GM23338 (cell line): ENCODE measurements around the gene MFAP3L. TPM values are rescaled to one million over a fixed set of nuclear protein-coding genes. Genes with fewer than 3 reads are reported as not detected.

Experiments used
- ATAC-seq: fragments of 200-7000 bp; cut with Tn5 transposase; 3 replicates; pipeline ENCODE4 v1.9.1; 2020
- DNase-seq: peaks from one replicate; pipeline ENCODE4 v3.0.0-alpha.2; 2015; ENCODE audit warnings: low spot score
- H2AFZ ChIP-seq: fragments of 200-600 bp; sonication (generic); 2 replicates; pipeline ENCODE4 v1.8.0; 2016; ENCODE audit warnings: antibody characterized with exemption, mild to moderate bottlenecking, moderate library complexity
- H3F3A ChIP-seq: fragments of 200-600 bp; sonication (generic); replicated peaks from 2 replicates; pipeline ENCODE4 v1.8.0; 2017; ENCODE audit warnings: antibody characterized with exemption, mixed run types, low read depth
- H3K27ac ChIP-seq: fragments of 200-600 bp; sonication (generic); 2 replicates; pipeline ENCODE4 v1.6.1; 2016; ENCODE audit warnings: low read depth
- H3K27me3 ChIP-seq: fragments of 200-600 bp; sonication (generic); 2 replicates; pipeline ENCODE4 v1.8.0; 2016; ENCODE audit warnings: mild to moderate bottlenecking, mixed run types, moderate library complexity; ENCODE audit not compliant: insufficient read depth
- H3K36me3 ChIP-seq: fragments of 200-600 bp; sonication (generic); 2 replicates; pipeline ENCODE4 v1.8.0; 2016; ENCODE audit warnings: mild to moderate bottlenecking; ENCODE audit not compliant: insufficient read depth
- H3K4me1 ChIP-seq: fragments of 200-600 bp; sonication (generic); 2 replicates; pipeline ENCODE4 v1.8.0; 2016; ENCODE audit warnings: mild to moderate bottlenecking, moderate library complexity; ENCODE audit not compliant: insufficient read depth
- H3K4me2 ChIP-seq: fragments of 200-600 bp; sonication (generic); 2 replicates; pipeline ENCODE4 v1.7.1; 2017; ENCODE audit warnings: mixed run types
- H3K4me3 ChIP-seq: fragments of 200-600 bp; sonication (generic); 2 replicates; pipeline ENCODE4 v1.6.1; 2016; ENCODE audit warnings: mixed run types
- H3K79me2 ChIP-seq: fragments of 200-600 bp; sonication (generic); replicated peaks from 2 replicates; pipeline ENCODE4 v1.8.0; 2017; ENCODE audit warnings: mild to moderate bottlenecking; ENCODE audit not compliant: insufficient read depth
- H3K9me2 ChIP-seq: fragments of 200-600 bp; sonication (generic); 2 replicates; pipeline ENCODE4 v1.8.0; 2017; ENCODE audit not compliant: insufficient read depth
- H4K20me1 ChIP-seq: fragments of 200-600 bp; sonication (generic); replicated peaks from 2 replicates; pipeline ENCODE4 v1.8.0; 2017; ENCODE audit warnings: mild to moderate bottlenecking; ENCODE audit not compliant: insufficient read depth
- H3K27ac Mint-ChIP-seq: 2 replicates; pipeline ENCODE4 v1.8.0; 2020; ENCODE audit warnings: inconsistent platforms, mild to moderate bottlenecking, moderate library complexity, mixed read lengths
- H3K27me3 Mint-ChIP-seq: 3 replicates; pipeline ENCODE4 v1.8.0; 2022; ENCODE audit warnings: low read depth, mild to moderate bottlenecking, moderate library complexity, mixed read lengths, inconsistent platforms; ENCODE audit not compliant: insufficient read depth, poor library complexity
- H3K36me3 Mint-ChIP-seq: 3 replicates; pipeline ENCODE4 v1.8.0; 2021; ENCODE audit warnings: low read depth, mild to moderate bottlenecking, inconsistent platforms, moderate library complexity, mixed read lengths
- H3K4me1 Mint-ChIP-seq: 3 replicates; pipeline ENCODE4 v1.8.0; 2020; ENCODE audit warnings: mild to moderate bottlenecking, inconsistent platforms, mixed read lengths
- H3K4me3 Mint-ChIP-seq: 3 replicates; pipeline ENCODE4 v1.8.0; 2021; ENCODE audit warnings: moderate library complexity, mild to moderate bottlenecking, inconsistent platforms, mixed read lengths
- H3K9me3 Mint-ChIP-seq: 3 replicates; pipeline ENCODE4 v1.8.0; 2020; ENCODE audit warnings: moderate library complexity, mild to moderate bottlenecking, inconsistent platforms, mixed read lengths
- CREB1 ChIP-seq: fragments of 250-450 bp; sonication (Bioruptor Pico); IDR thresholded peaks from 2 replicates; pipeline ENCODE4 v1.5.0; 2020; ENCODE audit warnings: low read depth, mild to moderate bottlenecking, moderate library complexity
- CTCF ChIP-seq, 2 experiments: fragments of 200-600 bp in 1 of 2; sonication (generic) in 1 of 2; conservative IDR thresholded peaks; 2 replicates each; pipeline versions ENCODE4 v1.5.1 to v1.6.1; 2016 to 2017; ENCODE audit warnings: antibody characterized with exemption in 2 of 2, low read depth in 2 of 2, mild to moderate bottlenecking in 2 of 2, moderate library complexity in 1 of 2
- EZH2phosphoT487 ChIP-seq: fragments of 200-600 bp; sonication (generic); IDR thresholded peaks from one replicate; pipeline ENCODE4 v1.8.1; 2018; ENCODE audit warnings: antibody characterized with exemption; ENCODE audit not compliant: unreplicated experiment
- NANOG ChIP-seq: IDR thresholded peaks from 2 replicates; pipeline ENCODE4 v1.6.1; 2016; ENCODE audit warnings: antibody characterized with exemption, borderline replicate concordance
- POLR2AphosphoS5 ChIP-seq: IDR thresholded peaks from 2 replicates; pipeline ENCODE4 v1.6.1; 2016; ENCODE audit warnings: antibody characterized with exemption, low read depth
- REST ChIP-seq: IDR thresholded peaks from one replicate; pipeline ENCODE4 v1.6.1; 2018; ENCODE audit warnings: antibody characterized with exemption; ENCODE audit not compliant: unreplicated experiment
- ZNF114 ChIP-seq: fragments of 250-450 bp; sonication (Bioruptor Pico); IDR thresholded peaks from 2 replicates; pipeline ENCODE4 v1.5.0; 2020; ENCODE audit warnings: mild to moderate bottlenecking, moderate library complexity
- ZNF331 ChIP-seq: fragments of 250-450 bp; sonication (Bioruptor Pico); IDR thresholded peaks from 2 replicates; pipeline ENCODE4 v1.5.0; 2020; ENCODE audit warnings: low read depth, mild to moderate bottlenecking, moderate library complexity
- ZNF462 ChIP-seq: fragments of 250-450 bp; sonication (Bioruptor Pico); IDR thresholded peaks from 2 replicates; pipeline ENCODE4 v1.5.0; 2020; ENCODE audit warnings: mild to moderate bottlenecking, moderate library complexity
- polyA plus RNA-seq: library from polyadenylated mRNA; unstranded; fragments of >200 nt; fragmentation: Nextera tagmentation; extraction: Ambion mirVana; gene quantifications from 2 replicates; pipeline ENCODE4 v1.2.1, GENCODE V29; 2016
- total RNA-seq: library from RNA; depleted of rRNA; stranded (reverse); fragments of >200 nt; shearing (Covaris generic); gene quantifications from 2 replicates; pipeline ENCODE4 v1.2.3, GENCODE V29; 2014

The MFAP3L gene
- total and polyA plus RNA-seq, 2 experiments from 2014 or later: 3.4 to 7.9 TPM

GRCh38 chr4:169987327-169988228 lies 38.6 kb downstream of the MFAP3L start:
- DNase-seq: no peak
- ATAC-seq: peak; percentile 35; the same call in 1 of the 3 replicates
- Histone ChIP-seq H3K4me1 (peaks cover 16% of the 10 kb centered on the region), H3K27ac (no peak overlapping the region), H3F3A (no peaks in the 10 kb centered on the region), H4K20me1 (no peaks in the 10 kb centered on the region), H3K27me3 (no peaks in the 10 kb centered on the region), H3K4me2 (peak overlapping the region; percentile 4; the same call in 1 of the 2 replicates), H2AFZ (no peak overlapping the region), H3K9me2 (peaks cover 2% of the 10 kb centered on the region; the same call in 1 of the 2 replicates), H3K4me3 (no peak overlapping the region), H3K36me3 (no peaks in the 10 kb centered on the region), H3K79me2 (no peaks in the 10 kb centered on the region)
- H3K36me3 Mint-ChIP-seq: peaks cover 9% of the 10 kb centered on the region; the same call in 2 of the 3 replicates
- no peaks in the 10 kb centered on the region for H3K9me3 Mint-ChIP-seq
- no peak overlapping the region for H3K4me3 Mint-ChIP-seq
- H3K27me3 Mint-ChIP-seq: peaks cover 2% of the 10 kb centered on the region
- H3K4me1 Mint-ChIP-seq: peaks cover 21% of the 10 kb centered on the region
- TF ChIP-seq CTCF (conservative IDR thresholded peaks at IDR 0.05; ENCODE audit: low read depth in 2 of 2) (no peak), NANOG (no peak), EZH2phosphoT487 (no peak)
- H3K27ac Mint-ChIP-seq: peak overlapping the region; percentile 50

GRCh38 chr4:169986369-169986768 lies 39.8 kb downstream of the MFAP3L start:
- no peaks in the 10 kb centered on the region for H3K36me3 ChIP-seq
- Mint-ChIP-seq H3K9me3 (no peaks in the 10 kb centered on the region), H3K36me3 (0 out of 3 replicates have a peak, but pooled peaks cover 1% of the 10 kb centered on the region), H3K27ac (no peak overlapping the region), H3K4me3 (no peak overlapping the region), H3K27me3 (peaks cover 2% of the 10 kb centered on the region), H3K4me1 (peaks cover 21% of the 10 kb centered on the region)
- TF ChIP-seq POLR2AphosphoS5 (no peak), ZNF462 (CRISPR knock-in tag) (no peak), ZNF331 (CRISPR knock-in tag) (no peak), ZNF114 (CRISPR knock-in tag) (no peak), CREB1 (CRISPR knock-in tag) (no peak), NANOG (no peak), REST (no peak)
- no peaks in the 10 kb centered on the region for H3F3A ChIP-seq
- DNase-seq: no peak
- no peak overlapping the region for H3K27ac ChIP-seq
- ATAC-seq: no peak
- H3K9me2 ChIP-seq: no peaks in the 10 kb centered on the region
- no peak overlapping the region for H2AFZ ChIP-seq
- H3K4me1 ChIP-seq: peaks cover 16% of the 10 kb centered on the region
- H3K4me3 ChIP-seq: no peak overlapping the region
- H3K27me3 ChIP-seq: no peaks in the 10 kb centered on the region
- no peaks in the 10 kb centered on the region for H3K79me2 ChIP-seq
- no peak overlapping the region for H3K4me2 ChIP-seq
- no peaks in the 10 kb centered on the region for H4K20me1 ChIP-seq
